NCI-H2107 (cell line): ENCODE data around the gene SPEF1.

Source experiments
- DNase-seq: peaks from one replicate; lab custom pipeline; 2025; lab: John Stamatoyannopoulos, UW

The SPEF1 gene

GRCh38 chr20:3747471-3747870 is 33.8 kb downstream of the SPEF1 start:
- no peak for DNase-seq

- DNase-seq = no peak
Observed at GRCh38 chr20:3745686-3746173, 35.5 kb downstream of the SPEF1 start.

- DNase-seq = no peak
Observed at GRCh38 chr20:3744806-3745685, 36.2 kb downstream of the SPEF1 start.

- no peak for DNase-seq
Observed at GRCh38 chr20:3744037-3744436, 37.2 kb downstream of the SPEF1 start.

- DNase-seq = no peak
Observed at GRCh38 chr20:3743251-3743650, 38.0 kb downstream of the SPEF1 start.

GRCh38 chr20:3741836-3742458 is 39.3 kb downstream of the SPEF1 start:
- DNase-seq = no peak

- DNase-seq = no peak
Observed at GRCh38 chr20:3740615-3741301, 40.5 kb downstream of the SPEF1 start.

GRCh38 chr20:3739926-3740451 is 41.3 kb downstream of the SPEF1 start:
- DNase-seq = no peak

- no peak for DNase-seq
Observed at GRCh38 chr20:3739054-3739925, 42.0 kb downstream of the SPEF1 start.

GRCh38 chr20:3738111-3739053 is 42.9 kb downstream of the SPEF1 start:
- no peak for DNase-seq

- DNase-seq = no peak
Observed at GRCh38 chr20:3735768-3736167, 45.5 kb downstream of the SPEF1 start.

GRCh38 chr20:3734111-3734843 is 47.0 kb downstream of the SPEF1 start:
- DNase-seq = no peak

GRCh38 chr20:3733119-3733995 is 47.9 kb downstream of the SPEF1 start:
- no peak for DNase-seq

- DNase-seq = no peak
Observed at GRCh38 chr20:3732327-3733118, 48.7 kb downstream of the SPEF1 start, which contains the start of gene HSPA12B. TSS of gene HSPA12B (plus strand) at chr20:3732685. CDS start at chr20:3738675, 5,990 bp downstream.

GRCh38 chr20:3731944-3732326 is 49.3 kb downstream of the SPEF1 start:
- no peak for DNase-seq

- no peak for DNase-seq
Observed at GRCh38 chr20:3730803-3731672, 50.2 kb downstream of the SPEF1 start.
